HL-60 (cell line): Measurements from ENCODE around the gene MAPK8IP2.

Experiments used
- DNase-seq, 2 experiments: peaks; one replicate each; pipeline ENCODE4 v3.0.0-alpha.2; 2010 to 2020; ENCODE audit warnings: low read depth in 1 of 2, low spot score in 1 of 2
- H3K27ac ChIP-seq: fragments of 250-450 bp; sonication (Bioruptor Pico); replicated peaks from 2 replicates; pipeline ENCODE4 v1.5.1; 2020; ENCODE audit warnings: mild to moderate bottlenecking, moderate library complexity
- H3K27me3 ChIP-seq: fragments of 250-450 bp; sonication (Bioruptor Pico); 2 replicates; pipeline ENCODE4 v1.5.1; 2021; ENCODE audit warnings: mild to moderate bottlenecking, moderate library complexity; ENCODE audit not compliant: insufficient read depth, poor library complexity, severe bottlenecking
- H3K4me3 ChIP-seq: replicated peaks from 2 replicates; pipeline ENCODE4 v1.5.1; 2011; ENCODE audit warnings: mild to moderate bottlenecking, control low read depth, low read length; ENCODE audit not compliant: insufficient read depth
- GABPA ChIP-seq: IDR thresholded peaks from 2 replicates; pipeline ENCODE4 v1.6.1; 2012; ENCODE audit warnings: low read depth
- POLR2AphosphoS5 ChIP-seq: IDR thresholded peaks from 2 replicates; pipeline ENCODE4 v1.6.1; 2012; ENCODE audit warnings: low read depth
- SPI1 ChIP-seq: IDR thresholded peaks from 2 replicates; pipeline ENCODE4 v1.6.1; 2012; ENCODE audit warnings: low read depth, mild to moderate bottlenecking, borderline replicate concordance
- TF ChIP-seq, protein P1 (sequence below): IDR thresholded peaks from one replicate; pipeline ENCODE4 v1.5.1; 2011; ENCODE audit warnings: low read length, control low read depth, inconsistent platforms; ENCODE audit not compliant: insufficient read depth
- TF ChIP-seq, protein P2 (sequence below): IDR thresholded peaks from 2 replicates; pipeline ENCODE4 v1.6.1; 2012; ENCODE audit warnings: low read depth; ENCODE audit not compliant: insufficient replicate concordance

Gene MAPK8IP2

DNA sequence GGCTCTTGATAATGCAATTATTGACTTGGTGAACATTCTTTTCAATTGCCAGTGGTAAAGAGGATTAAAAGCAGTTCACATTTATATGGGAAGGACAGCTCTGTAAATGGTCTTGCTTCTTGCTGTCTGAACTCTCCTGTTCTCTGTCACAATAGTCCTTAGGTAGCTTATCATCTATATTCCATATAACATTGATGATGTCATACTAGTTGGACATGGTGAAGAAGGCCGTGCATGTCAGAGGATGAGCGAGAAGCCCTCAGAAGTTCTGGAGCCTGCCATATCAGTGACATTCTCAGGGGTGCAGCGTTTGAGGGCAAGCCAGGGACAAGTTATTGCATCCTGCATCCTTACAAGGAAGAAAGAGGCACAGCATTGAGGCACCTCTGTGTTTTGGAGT lies 15.4 kb upstream of the MAPK8IP2 start:
- DNase-seq = no peak
- TF ChIP-seq SPI1 (no peak), POLR2AphosphoS5 (no peak), GABPA (no peak)
- TF ChIP-seq, protein P1, sequence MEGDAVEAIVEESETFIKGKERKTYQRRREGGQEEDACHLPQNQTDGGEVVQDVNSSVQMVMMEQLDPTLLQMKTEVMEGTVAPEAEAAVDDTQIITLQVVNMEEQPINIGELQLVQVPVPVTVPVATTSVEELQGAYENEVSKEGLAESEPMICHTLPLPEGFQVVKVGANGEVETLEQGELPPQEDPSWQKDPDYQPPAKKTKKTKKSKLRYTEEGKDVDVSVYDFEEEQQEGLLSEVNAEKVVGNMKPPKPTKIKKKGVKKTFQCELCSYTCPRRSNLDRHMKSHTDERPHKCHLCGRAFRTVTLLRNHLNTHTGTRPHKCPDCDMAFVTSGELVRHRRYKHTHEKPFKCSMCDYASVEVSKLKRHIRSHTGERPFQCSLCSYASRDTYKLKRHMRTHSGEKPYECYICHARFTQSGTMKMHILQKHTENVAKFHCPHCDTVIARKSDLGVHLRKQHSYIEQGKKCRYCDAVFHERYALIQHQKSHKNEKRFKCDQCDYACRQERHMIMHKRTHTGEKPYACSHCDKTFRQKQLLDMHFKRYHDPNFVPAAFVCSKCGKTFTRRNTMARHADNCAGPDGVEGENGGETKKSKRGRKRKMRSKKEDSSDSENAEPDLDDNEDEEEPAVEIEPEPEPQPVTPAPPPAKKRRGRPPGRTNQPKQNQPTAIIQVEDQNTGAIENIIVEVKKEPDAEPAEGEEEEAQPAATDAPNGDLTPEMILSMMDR = no peak
- TF ChIP-seq, protein P2, sequence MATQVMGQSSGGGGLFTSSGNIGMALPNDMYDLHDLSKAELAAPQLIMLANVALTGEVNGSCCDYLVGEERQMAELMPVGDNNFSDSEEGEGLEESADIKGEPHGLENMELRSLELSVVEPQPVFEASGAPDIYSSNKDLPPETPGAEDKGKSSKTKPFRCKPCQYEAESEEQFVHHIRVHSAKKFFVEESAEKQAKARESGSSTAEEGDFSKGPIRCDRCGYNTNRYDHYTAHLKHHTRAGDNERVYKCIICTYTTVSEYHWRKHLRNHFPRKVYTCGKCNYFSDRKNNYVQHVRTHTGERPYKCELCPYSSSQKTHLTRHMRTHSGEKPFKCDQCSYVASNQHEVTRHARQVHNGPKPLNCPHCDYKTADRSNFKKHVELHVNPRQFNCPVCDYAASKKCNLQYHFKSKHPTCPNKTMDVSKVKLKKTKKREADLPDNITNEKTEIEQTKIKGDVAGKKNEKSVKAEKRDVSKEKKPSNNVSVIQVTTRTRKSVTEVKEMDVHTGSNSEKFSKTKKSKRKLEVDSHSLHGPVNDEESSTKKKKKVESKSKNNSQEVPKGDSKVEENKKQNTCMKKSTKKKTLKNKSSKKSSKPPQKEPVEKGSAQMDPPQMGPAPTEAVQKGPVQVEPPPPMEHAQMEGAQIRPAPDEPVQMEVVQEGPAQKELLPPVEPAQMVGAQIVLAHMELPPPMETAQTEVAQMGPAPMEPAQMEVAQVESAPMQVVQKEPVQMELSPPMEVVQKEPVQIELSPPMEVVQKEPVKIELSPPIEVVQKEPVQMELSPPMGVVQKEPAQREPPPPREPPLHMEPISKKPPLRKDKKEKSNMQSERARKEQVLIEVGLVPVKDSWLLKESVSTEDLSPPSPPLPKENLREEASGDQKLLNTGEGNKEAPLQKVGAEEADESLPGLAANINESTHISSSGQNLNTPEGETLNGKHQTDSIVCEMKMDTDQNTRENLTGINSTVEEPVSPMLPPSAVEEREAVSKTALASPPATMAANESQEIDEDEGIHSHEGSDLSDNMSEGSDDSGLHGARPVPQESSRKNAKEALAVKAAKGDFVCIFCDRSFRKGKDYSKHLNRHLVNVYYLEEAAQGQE = no peak
- Histone ChIP-seq H3K4me3 (no peak overlapping the region), H3K27ac (no peak overlapping the region), H3K27me3 (no peaks in the 10 kb centered on the region)

DNA sequence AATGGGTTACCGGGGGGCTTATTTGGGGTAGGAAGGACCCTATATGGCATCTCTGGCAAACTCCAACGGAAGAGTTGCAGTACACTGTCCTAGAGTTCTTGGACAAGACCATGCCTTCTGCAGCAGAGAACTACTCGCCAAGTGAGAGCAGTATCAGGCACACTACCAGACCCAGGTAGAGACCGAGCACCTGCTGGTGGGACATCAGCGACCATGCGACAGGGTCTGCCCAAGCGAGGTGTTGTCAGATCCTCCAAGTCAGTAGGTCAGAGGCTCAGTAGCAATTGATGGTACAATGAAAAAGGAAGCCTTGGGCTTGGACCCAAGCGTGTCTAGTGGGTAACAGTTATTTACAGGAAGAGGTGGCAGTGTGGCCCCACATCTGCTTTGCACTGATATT lies 14.8 kb upstream of the MAPK8IP2 start:
- no peak for DNase-seq
- Histone ChIP-seq H3K4me3 (no peak overlapping the region), H3K27ac (no peak overlapping the region), H3K27me3 (no peaks in the 10 kb centered on the region)
- TF ChIP-seq SPI1 (no peak), POLR2AphosphoS5 (no peak), GABPA (no peak)
- TF ChIP-seq, protein P1 = no peak
- TF ChIP-seq, protein P2 = no peak

DNA sequence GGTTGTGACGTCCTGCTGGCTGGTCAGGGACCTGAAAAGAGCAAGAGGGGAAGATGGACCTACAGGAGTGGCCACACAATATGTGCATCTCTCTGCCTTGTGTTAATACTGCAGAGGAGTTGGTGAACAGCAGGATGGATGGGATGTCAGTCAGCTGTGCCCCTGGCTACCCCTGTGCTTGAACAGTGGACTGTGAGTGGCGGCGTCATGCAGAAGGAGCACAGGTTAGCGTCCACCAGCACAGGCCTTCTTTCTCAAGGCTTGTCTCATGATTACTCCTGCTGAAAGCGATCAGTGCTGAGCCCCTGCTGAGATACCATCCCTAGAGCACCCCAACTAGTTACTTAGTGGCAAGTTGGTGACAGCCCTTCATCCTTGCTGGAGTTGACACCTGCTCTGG lies 14.2 kb upstream of the MAPK8IP2 start:
- TF ChIP-seq, protein P1 = no peak
- TF ChIP-seq, protein P2 = no peak
- no peak for TF ChIP-seq SPI1
- TF ChIP-seq GABPA = no peak
- TF ChIP-seq POLR2AphosphoS5 = no peak
- no peak overlapping the region for H3K4me3 ChIP-seq
- no peak for DNase-seq
- H3K27me3 ChIP-seq = no peaks in the 10 kb centered on the region
- no peak overlapping the region for H3K27ac ChIP-seq
